Measurements from ENCODE around the gene KRT5.

KRT5 gene

DNA sequence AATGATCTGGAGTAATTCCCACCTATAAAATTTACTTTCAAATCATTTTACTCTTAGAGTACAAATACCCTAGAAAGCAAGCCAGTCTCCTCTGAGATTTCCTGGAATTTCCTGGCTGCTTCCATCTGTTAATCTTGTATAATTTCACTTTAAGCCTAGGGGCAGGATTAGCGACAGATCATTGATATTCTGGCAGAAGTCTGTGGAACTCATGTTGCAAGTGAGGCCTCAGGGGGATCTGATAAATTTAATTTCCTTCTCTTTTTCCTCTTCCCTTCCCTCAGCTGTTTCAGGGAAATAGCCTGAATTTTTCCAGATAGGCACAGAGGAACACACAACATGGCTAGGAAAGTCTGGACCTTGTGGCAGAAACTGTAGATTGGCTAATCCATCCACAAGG is 21.2 kb downstream of the KRT5 start:
- TF ChIP-seq, protein P1, sequence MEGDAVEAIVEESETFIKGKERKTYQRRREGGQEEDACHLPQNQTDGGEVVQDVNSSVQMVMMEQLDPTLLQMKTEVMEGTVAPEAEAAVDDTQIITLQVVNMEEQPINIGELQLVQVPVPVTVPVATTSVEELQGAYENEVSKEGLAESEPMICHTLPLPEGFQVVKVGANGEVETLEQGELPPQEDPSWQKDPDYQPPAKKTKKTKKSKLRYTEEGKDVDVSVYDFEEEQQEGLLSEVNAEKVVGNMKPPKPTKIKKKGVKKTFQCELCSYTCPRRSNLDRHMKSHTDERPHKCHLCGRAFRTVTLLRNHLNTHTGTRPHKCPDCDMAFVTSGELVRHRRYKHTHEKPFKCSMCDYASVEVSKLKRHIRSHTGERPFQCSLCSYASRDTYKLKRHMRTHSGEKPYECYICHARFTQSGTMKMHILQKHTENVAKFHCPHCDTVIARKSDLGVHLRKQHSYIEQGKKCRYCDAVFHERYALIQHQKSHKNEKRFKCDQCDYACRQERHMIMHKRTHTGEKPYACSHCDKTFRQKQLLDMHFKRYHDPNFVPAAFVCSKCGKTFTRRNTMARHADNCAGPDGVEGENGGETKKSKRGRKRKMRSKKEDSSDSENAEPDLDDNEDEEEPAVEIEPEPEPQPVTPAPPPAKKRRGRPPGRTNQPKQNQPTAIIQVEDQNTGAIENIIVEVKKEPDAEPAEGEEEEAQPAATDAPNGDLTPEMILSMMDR (IDR thresholded peaks at IDR 0.05; ENCODE audit: low read depth, low read length) = no peak

GRCh38 chr12:52497975-52498374 is 22.2 kb downstream of the KRT5 start:
- TF ChIP-seq, protein P1 (IDR thresholded peaks at IDR 0.05; ENCODE audit: low read depth, low read length) = no peak
- no peak for DNase-seq (ENCODE audit: extremely low read depth, low read depth)

More for the DNA sequence above, 21.2 kb downstream of the KRT5 start:
- DNase-seq (ENCODE audit: extremely low read depth, low read depth) = no peak

GRCh38 chr12:52496590-52497071 is 23.6 kb downstream of the KRT5 start:
- no peak for DNase-seq (ENCODE audit: extremely low read depth, low read depth)
- TF ChIP-seq, protein P1 (IDR thresholded peaks at IDR 0.05; ENCODE audit: low read depth, low read length) = no peak

GRCh38 chr12:52496054-52496453 is 24.1 kb downstream of the KRT5 start:
- TF ChIP-seq, protein P1 (IDR thresholded peaks at IDR 0.05; ENCODE audit: low read depth, low read length) = no peak
- no peak for DNase-seq (ENCODE audit: extremely low read depth, low read depth)

GRCh38 chr12:52495389-52495788 is 24.8 kb downstream of the KRT5 start:
- TF ChIP-seq, protein P1 (IDR thresholded peaks at IDR 0.05; ENCODE audit: low read depth, low read length) = no peak
- no peak for DNase-seq (ENCODE audit: extremely low read depth, low read depth)

DNA sequence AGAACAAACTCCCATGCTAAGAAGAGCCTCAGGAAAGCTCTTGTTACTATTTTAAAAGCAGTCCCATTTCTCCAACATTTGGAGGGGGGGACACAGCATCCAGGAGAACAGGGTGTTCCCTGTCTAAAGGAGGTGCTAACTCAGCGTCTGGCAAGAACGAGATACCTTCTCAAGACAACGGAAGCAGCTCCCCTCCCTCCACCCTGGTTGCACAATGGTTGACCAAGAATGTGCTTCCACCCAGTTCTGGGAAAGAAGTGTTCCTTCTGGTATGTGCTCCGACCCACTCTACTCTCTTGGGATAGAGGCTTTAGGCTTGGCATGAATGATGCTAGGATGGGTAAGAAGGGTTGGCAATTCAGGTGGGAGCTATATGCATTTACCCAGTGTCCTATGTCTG is 25.7 kb downstream of the KRT5 start:
- TF ChIP-seq, protein P1 (IDR thresholded peaks at IDR 0.05; ENCODE audit: low read depth, low read length) = no peak
- DNase-seq (ENCODE audit: extremely low read depth, low read depth) = no peak

GRCh38 chr12:52494100-52494499 is 26.1 kb downstream of the KRT5 start:
- no peak for DNase-seq (ENCODE audit: extremely low read depth, low read depth)
- TF ChIP-seq, protein P1 (IDR thresholded peaks at IDR 0.05; ENCODE audit: low read depth, low read length) = no peak

All from AG09319 (cell line).